ENCODE measurements around the gene MYO1E.
"Not testable (repeated sequence)": the region's sequence is repeated elsewhere in the genome, so short reads cannot be mapped to it uniquely, and the experiment has no call there.

The MYO1E gene

DNA sequence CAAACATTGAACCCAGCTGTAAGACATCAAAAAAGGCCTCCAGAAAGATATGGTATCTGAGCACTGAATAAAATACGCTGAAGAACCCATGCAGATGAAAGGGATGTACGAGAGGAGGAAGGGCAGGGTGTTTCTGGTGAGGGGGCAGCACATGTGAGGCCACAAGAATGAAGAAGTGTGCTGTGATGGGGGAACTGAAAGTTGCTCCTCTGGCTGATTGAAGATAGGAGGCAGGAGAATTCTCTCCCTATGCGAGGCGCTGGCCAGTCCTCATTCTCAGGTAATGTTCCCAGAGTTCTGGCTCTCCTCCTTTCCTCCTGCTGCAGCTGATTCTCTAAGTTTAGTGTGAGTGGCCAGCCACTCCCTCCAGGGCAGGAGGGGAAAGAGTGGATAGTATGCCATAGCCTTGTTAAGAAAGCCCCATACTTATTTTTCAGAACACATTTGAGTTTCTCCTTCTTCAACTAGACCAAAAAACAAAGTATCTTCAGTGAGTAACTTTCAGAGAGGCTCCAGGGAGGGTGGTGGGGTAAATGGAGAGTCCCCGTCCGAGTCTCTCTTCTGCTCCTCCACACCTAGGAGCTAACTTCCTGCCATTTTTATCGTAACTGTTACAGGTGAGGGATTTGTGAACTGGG is 26.9 kb upstream of the MYO1E start:
- no peak for DNase-seq (ENCODE audit: low read depth)
- TF ChIP-seq, protein P1, sequence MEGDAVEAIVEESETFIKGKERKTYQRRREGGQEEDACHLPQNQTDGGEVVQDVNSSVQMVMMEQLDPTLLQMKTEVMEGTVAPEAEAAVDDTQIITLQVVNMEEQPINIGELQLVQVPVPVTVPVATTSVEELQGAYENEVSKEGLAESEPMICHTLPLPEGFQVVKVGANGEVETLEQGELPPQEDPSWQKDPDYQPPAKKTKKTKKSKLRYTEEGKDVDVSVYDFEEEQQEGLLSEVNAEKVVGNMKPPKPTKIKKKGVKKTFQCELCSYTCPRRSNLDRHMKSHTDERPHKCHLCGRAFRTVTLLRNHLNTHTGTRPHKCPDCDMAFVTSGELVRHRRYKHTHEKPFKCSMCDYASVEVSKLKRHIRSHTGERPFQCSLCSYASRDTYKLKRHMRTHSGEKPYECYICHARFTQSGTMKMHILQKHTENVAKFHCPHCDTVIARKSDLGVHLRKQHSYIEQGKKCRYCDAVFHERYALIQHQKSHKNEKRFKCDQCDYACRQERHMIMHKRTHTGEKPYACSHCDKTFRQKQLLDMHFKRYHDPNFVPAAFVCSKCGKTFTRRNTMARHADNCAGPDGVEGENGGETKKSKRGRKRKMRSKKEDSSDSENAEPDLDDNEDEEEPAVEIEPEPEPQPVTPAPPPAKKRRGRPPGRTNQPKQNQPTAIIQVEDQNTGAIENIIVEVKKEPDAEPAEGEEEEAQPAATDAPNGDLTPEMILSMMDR (conservative IDR thresholded peaks at IDR 0.05; ENCODE audit: low read depth, low read length) = no peak
- H3K4me3 ChIP-seq (ENCODE audit: low read depth, low read length) = no peak overlapping the region

DNA sequence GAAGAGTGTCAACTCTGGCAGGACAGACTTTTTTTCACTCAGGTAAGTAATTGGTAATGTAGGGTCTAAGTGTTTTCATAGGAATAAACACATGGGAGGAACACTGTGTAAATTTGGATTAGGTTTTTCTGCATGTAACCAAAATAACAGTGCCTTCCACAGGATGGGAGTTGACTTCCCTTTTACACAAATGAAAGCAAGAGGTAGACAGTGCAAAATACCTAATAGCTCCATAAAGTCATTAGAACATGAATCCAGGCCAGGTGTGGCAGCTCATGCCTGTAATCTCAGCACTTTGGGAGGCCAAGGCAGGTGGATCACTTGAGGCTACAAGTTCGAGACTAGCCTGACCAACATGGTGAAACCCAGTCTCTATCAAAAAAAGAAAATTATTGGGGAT is 25.5 kb upstream of the MYO1E start:
- TF ChIP-seq, protein P1 (conservative IDR thresholded peaks at IDR 0.05; ENCODE audit: low read depth, low read length) = no peak
- no peak overlapping the region for H3K4me3 ChIP-seq (ENCODE audit: low read depth, low read length)
- DNase-seq (ENCODE audit: low read depth) = no peak

GRCh38 chr15:59396679-59397078 is 24.0 kb upstream of the MYO1E start:
- no peak for DNase-seq (ENCODE audit: low read depth)
- TF ChIP-seq, protein P1 (conservative IDR thresholded peaks at IDR 0.05; ENCODE audit: low read depth, low read length) = peak; percentile 23
- H3K4me3 ChIP-seq (ENCODE audit: low read depth, low read length) = no peak overlapping the region

DNA sequence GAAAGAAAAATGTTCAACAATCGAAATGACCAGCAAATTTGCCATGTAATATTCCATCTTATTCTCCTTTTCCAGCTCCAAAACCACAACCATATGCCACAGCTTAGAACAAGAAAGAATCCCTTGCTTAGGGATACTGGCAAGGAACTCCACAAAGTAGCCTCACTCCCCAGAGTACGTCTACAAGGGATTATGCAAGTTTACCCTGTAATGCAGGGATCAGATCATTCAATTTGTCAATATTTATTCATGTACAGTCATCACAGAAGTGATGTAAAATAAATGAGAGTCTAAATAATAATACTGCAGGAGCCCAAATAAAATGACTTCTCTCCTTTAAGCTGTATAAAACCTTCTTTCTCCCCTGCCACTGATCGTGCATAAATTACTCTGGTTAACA is 23.5 kb upstream of the MYO1E start:
- TF ChIP-seq, protein P1 (conservative IDR thresholded peaks at IDR 0.05; ENCODE audit: low read depth, low read length) = no peak
- H3K4me3 ChIP-seq (ENCODE audit: low read depth, low read length) = no peak overlapping the region
- DNase-seq (ENCODE audit: low read depth) = no peak

DNA sequence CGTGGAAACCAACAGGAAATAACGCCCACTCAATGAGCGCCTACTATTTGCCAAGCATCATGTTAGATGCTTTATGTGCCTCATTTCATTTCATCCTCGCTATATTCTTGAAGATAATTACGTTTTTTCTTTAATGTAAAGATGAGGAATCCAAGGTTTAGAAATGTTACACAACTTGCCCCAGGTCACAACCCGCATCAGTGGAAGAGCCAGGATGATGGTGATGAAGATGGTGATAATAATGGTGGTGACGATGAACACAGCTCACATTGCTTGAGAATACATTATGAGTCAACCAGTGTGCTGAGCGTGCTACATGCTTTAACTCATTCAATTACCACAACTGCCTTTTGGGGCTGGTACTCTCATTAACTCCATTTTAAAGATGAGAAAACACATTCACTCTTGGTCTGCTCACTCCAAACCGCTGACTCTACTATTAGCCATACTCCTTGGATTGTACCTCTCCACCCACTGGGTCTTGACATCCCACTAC is 21.5 kb upstream of the MYO1E start:
- DNase-seq (ENCODE audit: low read depth) = no peak
- TF ChIP-seq, protein P1 (conservative IDR thresholded peaks at IDR 0.05; ENCODE audit: low read depth, low read length) = no peak
- no peak overlapping the region for H3K4me3 ChIP-seq (ENCODE audit: low read depth, low read length)

DNA sequence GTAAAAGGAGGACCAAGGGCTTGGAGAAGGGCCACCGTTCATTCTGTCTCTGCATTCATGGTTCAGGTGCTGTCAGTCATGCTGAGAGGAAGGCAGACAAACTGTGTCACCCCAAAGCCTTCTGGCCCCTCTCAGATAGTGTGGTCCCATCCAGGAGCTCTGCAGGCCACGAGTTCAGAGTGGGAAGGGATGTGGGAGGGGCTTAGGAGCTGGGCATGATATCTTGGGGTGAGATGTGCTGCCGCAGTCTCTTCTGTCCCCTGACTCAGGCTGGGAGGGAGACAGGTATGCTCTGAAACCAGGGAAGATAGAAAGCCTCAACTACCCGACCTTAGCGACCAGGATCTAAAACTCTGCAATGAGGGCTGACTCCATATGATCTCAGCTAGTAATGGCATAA is 19.6 kb upstream of the MYO1E start:
- no peak overlapping the region for H3K4me3 ChIP-seq (ENCODE audit: low read depth, low read length)
- DNase-seq (ENCODE audit: low read depth) = no peak
- TF ChIP-seq, protein P1 (conservative IDR thresholded peaks at IDR 0.05; ENCODE audit: low read depth, low read length) = no peak

GRCh38 chr15:59388670-59389069 is 16.0 kb upstream of the MYO1E start:
- H3K4me3 ChIP-seq (ENCODE audit: low read depth, low read length) = no peak overlapping the region
- peak; percentile 74 for DNase-seq (ENCODE audit: low read depth)
- TF ChIP-seq, protein P1 (conservative IDR thresholded peaks at IDR 0.05; ENCODE audit: low read depth, low read length) = no peak

DNA sequence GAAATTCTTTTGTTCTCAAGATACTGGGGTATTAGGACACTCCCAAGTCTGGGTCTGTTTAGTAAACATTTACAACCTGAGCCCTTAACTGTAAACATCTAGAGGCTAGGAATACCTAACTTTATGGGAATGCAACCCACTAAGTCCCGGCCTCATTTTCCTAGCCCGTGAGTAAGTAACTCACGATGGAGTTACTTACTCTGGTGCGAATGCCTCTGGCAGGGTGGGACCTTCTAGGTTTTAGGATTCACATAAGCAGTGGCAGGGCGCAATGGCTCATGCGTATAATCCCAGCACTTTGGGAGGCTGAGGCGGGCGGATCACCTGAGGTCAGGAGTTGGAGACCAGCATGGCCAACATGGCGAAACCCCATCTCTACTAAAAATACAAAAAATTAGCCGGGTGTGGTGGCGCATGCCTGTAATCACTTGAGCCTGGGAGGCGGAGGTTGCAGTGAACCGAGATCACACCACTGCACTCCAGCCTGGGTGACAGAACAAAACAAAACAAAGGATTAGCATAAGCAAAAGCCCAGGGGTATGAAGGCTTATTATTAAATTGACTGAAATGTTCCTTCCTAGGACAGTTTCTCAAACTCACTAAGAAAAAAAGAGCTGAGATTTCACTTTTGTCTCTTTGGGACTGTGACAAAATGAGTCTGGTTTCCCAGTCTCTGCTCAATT is 14.7 kb upstream of the MYO1E start:
- not testable (repeated sequence) for H3K4me3 ChIP-seq (ENCODE audit: low read depth, low read length); DNase-seq (ENCODE audit: low read depth)

Data from choroid plexus epithelial cell (primary cell).